HG03103 (cell line): Measurements from ENCODE around the gene NAP1L5.

ENCODE experiments used
- ATAC-seq: cut with Tn5 transposase; IDR thresholded peaks from one replicate; pipeline ENCODE4 v1.9.1; 2021; ENCODE audit warnings: low read depth; ENCODE audit not compliant: unreplicated experiment

NAP1L5 gene

DNA sequence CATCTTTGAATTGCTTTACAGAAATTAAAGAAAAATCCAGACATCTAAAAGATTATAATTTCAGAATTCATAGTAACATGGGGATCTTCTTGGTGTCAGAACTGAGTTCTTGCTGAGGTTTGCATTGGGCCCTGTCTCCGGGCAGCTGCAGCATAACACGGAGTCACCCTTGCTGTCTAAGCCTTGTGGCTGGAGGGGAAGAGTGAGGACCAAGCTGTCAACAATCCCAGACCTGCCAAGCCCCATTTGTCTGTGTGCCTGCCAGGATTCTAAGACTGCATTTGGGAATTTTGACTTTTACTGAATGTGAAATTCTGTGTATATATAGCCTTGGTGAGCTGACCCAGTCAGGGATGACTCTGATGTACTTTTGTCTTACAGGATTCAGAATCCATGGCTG is 25.2 kb upstream of the NAP1L5 start:
- no peak for ATAC-seq

DNA sequence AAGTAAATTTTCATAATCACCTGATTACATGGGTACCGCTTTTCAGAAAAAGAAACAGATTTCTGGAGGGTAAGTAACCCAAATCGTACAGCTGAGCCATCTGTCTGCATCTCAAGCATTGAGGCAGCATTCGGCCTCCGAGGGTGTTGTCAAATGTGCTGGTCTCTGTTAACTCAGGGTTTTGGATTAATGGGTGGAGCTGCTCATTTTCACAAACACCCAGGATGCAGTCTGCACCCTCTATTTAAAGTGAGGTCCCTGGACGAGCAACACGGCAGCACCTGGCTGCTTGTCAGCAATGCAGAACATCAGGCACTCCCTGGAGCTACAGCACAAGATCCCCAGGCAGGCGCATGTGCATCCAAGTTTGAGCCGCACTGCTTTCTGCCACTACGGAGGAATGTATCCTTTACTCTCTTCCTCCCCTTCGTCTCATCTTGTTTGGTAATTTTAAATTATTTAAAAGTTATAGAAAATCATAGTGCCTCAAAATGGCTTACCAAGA is 24.7 kb upstream of the NAP1L5 start:
- ATAC-seq = no peak

DNA sequence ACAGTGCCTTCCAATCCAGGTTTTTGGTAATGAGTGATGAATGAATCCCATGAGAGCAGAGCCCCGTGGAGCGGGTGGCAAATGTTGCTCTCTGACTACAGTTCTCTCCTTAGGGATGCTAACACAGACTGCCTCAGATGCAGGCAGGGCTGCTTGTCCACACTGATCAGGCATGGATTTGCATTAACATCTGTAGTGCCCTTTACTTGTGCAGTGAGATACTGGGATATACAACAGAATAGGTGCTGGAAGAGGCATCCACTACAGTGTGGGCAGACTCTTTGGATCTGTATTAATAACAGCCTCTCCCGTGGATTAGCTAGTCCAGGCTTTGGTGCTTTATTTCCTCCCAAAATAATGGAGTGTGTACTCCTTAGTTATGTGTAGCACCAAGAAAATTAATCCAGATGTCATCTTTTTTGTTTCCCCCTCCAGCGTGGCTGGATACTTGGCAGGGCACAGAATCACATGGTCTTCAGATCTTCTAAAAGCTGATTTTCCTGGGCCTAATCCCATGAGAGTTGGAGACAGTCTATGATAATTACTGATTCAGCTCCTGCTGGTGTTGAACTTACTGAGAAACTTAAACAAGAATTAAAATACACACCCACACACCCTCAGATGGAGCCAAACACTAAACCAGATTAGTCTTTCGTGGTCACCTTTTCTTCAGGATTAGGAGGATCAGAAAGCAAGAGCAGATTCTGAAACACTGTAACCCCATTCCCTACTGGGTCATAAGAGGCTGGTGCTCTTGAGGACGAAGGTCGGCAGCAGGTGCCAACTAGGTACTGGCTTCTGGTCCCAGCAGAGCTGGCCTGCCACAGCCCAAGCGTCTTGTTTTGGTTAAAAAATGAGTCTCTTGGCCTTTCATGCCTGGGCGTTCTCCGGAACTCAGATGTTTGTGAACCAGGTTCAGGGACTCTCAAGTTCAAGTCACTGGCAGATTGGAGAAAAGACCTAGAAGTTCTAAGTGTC is 23.1 kb upstream of the NAP1L5 start:
- no peak for ATAC-seq

DNA sequence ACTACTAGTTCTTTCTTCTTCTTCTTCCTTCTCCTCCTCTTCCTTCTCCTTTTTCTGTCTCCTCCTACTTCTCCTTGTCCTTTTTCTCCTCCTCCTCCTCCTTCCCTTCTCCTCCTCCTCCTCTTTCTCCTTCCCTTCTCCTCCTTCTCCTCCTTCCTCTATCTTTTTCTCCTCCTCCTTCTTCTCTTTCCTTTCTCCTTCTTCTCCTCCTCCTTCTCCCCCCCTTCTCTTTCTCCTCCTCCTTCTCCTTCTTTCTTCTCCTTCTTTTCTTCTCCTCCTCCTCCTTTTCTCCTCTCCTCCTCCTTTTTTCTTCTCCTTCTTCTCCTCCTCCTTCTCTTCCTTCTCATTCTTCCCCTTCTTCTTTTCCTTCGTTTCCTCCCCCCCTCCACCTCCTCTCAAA is 21.8 kb upstream of the NAP1L5 start:
- ATAC-seq = no peak

DNA sequence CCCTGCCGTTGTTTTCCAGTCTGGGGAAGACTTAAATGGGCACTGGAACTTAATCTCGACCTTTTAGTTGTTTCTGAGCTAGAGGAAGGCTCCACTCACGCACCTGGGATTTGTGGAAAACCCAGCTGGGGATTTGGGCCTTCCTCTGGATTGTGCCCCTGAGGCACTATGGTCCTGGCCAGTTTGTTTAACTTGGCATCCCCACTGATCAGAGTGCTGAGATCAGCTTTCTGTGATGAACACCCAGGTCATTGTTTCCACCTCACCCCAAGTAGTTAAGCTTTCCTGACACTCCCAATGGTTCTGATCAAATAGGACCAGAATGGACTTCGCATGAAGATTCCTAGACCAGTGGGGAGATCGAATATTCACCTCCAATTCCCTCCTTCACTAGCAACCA is 20.5 kb upstream of the NAP1L5 start:
- no peak for ATAC-seq

DNA sequence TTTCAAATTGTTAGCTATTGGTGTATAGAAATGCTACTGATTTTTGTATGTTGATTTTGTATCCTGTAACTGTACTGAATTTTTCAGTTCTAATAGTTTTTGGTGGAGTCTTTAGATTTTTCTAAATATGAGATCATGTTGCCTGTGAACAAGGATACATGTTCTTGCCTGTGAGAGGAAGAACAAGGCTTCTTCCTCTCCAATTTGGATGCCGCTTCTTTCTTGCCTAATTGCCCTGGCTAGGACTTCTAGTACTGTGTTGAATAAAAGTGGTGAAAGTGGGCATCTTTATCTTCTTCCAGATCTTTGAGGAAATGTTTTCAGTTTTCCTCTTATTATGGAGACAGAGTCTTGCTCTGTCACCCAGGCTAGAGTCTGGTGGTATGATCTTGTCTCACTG is 16.2 kb upstream of the NAP1L5 start:
- no peak for ATAC-seq

DNA sequence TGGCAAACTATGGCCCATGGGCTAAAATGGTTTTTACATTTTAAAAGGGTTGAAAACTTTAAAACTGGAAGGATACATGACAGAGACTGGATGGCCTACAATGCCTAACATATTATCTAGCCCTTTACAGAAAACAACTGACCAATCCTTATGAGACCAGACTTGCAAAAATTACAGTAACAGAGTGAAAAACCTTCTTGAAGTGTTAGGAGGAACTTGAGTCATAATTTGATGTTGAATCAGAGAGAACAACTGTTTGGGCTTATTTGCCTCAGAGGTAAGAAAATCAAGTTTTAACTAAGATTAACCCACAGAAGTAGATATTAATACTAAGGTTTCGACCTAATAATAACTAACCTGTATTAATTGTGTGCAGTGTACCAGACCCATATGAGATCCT is 12.4 kb upstream of the NAP1L5 start:
- ATAC-seq = no peak

DNA sequence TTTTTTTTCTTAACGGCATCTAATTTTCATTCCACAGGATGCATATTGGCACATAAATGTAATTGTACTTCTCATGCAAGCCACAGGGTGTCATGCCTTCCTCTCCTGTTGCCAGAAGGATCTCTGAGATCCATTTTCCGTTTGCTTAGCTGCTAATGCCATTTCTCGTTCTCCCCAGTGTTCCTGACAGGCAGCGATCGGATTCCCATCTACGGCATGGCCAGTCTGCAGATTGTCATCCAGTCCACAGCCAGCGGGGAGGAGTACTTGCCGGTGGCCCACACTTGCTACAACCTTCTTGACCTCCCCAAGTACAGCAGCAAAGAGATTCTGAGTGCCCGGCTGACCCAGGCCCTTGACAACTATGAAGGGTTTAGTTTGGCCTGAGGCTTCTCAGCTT is 8.9 kb upstream of the NAP1L5 start:
- no peak for ATAC-seq

DNA sequence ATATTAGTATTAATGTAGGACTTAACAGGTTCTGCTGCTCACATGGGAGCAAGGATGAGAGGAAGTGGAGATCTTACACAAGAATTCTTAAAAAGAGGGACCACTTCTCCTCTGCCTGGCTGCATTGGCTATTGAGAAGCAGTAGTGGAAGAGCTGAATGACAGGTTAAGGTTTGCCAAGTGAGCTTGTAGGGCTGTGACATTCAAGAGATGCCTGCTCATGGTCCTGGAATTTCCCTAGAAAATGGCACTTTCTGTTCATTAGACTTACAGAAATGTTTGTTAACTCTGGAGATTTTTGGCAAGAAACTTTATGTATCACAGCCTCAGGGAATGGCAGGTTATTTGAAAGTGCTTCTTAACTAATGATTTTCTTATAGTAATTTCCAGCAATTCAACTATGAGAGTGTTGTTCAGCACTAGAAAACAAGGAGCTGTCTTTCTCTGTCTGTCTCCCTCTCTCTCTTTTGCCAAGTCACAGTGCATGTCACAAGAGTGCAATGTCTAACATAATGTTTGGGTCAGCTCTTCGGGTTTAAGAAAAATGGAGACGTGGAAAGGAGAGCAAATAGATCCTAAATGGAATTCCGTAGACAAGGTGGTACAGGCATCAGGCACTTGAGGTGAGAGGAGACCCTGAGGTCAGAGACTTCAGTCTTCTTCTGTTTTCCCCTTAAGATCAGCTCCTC is 8.3 kb upstream of the NAP1L5 start:
- ATAC-seq = no peak

DNA sequence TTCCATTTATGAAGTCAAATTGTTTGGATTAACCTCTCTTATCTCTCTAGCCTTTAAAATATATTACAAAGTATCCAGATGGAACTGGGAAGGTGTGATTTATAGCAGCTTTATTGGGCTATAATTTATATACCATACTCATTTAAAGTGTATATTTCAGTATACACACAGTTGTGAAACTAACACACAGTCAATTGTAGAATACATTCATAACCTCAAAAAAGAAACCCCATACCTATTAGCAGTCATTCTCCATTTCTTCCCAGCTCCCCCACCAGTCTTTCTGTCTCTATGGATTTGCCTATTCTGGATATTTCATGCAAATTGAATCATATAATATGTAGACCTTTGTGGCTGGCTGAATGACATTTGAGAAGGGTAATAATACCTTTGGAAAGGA is 7.6 kb upstream of the NAP1L5 start:
- no peak for ATAC-seq

DNA sequence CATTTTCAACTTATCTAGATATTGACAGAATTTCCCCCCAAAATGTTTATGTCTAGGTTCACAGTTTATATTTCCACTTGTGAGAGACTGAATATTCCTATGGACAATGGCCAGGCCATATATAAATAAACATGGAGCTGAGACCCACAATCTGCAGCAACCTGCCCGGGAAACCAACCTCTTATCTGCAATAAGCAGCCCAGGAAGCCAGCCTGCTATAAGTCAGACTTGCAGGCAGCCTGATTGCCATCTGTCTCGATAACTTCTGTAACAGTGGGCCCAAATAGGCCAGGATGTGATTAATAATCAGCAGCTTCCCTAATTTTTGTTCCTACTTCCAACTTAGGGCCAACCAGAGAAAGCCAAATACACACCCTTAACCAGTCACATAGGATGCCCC is 5.2 kb upstream of the NAP1L5 start:
- no peak for ATAC-seq

DNA sequence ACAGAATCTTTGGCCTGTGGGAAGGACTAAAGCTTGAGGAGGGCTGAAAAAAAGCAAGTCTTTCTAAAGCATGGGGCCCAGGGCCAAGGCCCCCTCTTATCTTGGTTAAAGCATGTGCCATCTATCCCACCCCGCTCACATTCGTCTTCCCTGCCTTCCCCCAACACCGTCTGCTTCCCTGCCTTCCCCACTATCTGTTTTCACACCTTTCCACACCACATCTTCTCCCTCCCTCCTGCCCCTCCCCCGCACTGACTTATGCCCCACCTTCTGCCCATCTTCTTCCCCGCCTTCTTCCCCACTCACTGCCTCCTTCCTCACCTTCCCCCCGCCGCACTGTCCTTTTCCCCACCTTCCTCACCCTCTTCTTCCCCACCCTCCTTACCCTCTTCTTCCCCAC is 890 bp upstream of the NAP1L5 start:
- ATAC-seq = no peak

DNA sequence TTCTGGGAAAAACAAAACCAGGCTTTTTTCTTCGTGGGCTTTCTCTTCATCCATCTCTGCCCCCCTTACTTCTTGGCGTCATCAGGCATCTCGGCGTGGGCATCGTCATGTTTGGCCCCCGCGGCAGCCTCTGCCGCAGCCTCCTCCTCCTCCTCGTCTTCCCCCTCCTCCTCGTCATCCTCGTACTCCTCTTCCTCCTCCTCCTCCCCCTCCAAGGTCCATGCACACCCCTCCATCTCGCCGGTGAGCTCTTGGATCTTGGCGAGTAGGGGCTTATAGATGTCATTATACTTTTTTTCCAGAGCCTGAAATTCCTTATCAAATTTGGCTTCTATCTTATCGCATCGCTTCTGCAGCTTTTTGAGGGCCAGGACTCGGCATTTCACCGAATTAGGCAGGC is 488 bp downstream of the NAP1L5 start:
- ATAC-seq = no peak

DNA sequence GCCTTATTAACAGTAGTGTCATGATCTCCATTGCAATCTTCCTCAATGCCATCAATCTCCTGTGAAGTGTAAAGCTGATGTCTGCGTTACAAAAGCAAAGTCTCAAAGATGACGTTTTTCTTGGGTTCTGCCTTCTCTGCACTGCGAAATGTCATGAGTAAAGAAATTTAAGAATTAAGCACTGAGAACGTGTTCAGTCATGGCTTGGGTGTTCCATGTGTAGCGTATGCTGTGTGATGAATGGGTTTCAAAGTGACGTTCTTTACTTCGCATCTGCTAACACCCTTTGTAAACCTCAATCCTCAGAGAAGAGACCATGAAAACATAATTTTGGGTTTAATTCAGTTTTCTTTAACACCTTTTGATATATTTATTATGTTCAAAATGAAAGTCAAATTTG is 999 bp downstream of the NAP1L5 start:
- no peak for ATAC-seq

DNA sequence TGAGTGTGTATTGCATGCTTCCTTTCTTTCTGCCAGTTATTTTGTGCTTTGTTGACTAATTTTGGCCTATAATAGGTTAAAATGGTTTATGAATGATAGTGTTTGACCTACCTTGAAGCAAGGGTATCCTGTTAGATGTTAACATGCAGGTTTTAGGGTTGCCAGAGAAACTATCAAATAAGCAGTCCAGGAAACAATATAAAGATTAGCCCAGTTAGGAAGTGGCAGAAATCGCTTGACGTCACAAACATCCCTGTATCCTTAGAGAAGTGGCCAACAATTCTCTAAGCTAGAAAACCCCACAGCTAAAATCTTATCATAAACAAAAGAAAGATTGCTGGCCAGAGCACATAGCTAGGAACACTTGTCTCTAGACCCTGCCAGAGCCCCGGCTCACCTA is 3.8 kb downstream of the NAP1L5 start:
- no peak for ATAC-seq

DNA sequence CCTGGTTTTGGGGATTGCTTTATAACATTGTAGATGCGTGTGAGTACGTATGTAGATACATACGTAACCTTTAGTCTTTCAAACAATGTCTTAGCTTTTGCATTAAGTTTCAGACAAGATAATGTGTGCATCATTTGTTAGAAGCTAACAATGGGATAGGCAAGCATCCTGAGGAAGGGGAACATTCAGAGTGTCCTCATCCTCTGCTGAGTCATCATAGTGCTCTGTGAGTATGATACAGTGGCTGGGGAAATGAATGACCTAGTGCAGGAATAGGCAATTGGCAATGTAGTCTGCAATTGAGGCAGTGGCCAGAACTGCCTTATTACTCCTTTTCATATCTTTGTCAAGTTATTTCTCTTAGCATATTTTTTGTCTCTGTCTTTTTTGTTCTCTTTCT is 7.3 kb downstream of the NAP1L5 start:
- ATAC-seq = no peak

DNA sequence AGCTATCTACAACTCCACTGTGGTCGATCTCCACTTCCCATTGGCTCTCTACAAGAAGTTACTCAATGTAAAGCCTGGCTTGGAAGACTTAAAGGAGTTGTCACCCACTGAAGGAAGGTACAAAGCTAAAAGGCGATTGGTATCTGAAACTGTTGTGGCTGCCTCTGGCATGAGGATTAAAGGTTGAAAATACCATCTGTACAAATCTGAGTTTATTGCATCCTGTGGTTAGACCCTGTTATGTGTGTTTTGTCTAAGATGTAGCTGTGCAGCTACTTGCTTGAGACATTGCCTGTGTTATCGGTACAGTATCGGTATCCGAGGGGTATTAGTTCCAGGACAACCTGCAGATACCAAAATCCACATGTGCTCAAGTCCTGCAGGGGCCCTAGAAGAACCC is 16.4 kb downstream of the NAP1L5 start:
- no peak for ATAC-seq

DNA sequence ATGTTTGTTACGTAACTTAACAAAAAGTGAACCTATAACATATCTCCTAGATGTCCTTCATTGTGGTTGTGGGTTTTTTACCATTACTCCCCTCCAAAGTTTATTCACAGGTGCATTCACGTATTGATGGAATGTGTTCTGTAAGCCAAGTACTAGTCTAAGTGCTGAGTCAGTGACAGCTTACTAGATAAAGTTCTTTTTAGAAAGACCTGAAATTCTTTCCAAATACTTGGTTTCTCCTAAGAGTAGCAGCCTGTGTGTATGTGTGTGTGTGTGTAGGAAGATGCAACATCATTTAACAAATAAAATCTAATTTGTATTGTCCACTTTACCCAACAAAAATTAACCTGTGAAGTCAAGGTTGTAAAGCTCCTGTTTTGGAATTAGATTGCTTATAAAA is 22.1 kb downstream of the NAP1L5 start:
- ATAC-seq = no peak

DNA sequence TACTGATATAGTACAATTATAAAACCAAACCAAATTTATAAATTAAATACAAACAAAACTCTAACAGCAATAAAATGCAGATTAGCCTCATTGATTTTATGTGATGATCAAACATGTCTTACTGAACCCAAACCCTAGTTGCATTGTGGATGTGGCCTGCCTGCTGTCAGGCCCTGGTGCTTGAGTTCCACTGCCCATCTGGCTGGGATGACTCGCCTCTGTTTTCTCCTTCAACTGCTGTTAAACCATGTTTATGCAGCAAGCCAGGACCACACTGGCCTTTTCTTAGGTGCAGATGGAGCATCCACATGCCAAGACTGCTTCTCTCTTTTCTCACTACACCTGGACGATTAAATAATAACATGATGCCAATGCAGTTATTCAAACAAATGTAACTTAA is 22.6 kb downstream of the NAP1L5 start:
- no peak for ATAC-seq

DNA sequence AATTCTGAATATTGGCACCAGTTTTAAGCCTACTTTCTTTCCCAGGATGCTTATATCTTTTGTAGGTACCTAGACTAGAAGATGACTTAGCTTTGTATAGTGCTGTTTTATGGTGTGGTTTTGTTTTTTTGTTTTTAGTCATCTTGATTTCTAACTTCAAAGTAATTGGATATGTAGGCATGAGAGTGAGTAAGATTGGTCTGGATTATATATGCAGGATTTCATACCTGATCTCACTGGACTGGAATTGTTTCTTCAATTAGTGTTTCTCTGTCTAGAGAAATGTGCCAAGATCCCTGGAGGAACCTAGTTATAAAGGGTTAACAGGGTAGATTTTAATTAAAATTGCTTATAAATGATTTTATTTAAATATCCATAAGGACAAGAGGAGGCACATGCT is 23.1 kb downstream of the NAP1L5 start:
- no peak for ATAC-seq

DNA sequence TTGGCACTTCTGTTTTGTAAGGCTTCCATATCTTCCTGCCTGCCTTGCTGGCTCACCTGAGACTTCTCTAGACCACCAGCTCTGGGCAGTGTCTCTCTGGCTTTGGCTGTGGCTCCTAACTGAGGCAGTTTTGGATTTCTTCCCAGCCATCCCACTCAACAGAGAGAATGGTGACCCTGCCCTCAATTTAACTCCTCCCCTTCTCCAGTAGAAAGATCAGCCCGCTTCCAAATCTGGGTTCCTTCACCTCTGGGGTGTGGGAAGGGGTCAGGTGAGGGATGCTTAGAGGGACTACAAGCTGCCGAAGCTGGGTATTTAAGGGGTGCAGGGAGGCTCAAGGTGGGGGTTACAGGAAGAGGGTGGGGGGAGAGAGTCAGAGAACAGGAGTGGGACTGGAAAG is 23.7 kb downstream of the NAP1L5 start:
- ATAC-seq = no peak

DNA sequence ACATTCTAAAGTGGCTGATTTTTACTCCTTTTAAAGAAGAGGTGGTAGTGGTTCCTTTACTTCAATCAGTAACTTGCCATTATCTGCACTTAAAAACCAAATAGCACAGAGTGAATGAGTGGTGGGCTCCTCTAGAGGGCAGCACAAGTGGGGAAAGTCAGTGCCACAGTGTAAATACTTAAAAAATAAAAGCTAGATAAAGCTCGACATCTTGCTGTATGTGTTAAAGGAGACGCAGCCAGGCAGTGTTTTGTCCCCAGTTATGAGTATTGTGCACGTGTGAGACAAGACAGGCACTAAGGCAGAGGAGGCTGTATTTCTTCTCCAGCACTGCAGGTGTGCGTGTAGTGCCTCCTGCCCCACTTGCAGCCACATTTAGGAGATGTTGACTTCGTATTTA is 24.6 kb downstream of the NAP1L5 start:
- ATAC-seq = peak; percentile 65
